HepG2 (cell line): ENCODE results near the gene SLC38A3.

Experiments
- HNF4G ChIP-seq, 2 experiments: sonication (generic) in 1 of 2; formaldehyde crosslinking in 1 of 2; IDR thresholded peaks; 2 replicates each; pipeline versions ENCODE4 v1.4.0 to v1.6.1; 2011 to 2020; ENCODE audit warnings: borderline replicate concordance in 2 of 2, low read depth in 2 of 2, mild to moderate bottlenecking in 2 of 2, low read length in 1 of 2, missing genetic modification reagents in 1 of 2, moderate library complexity in 1 of 2
- MTA1 ChIP-seq: sonication (generic); formaldehyde crosslinking; IDR thresholded peaks from 2 replicates; pipeline ENCODE4 v1.4.0; 2020; ENCODE audit warnings: missing genetic modification reagents, mild to moderate bottlenecking, borderline replicate concordance
- NR2F6 ChIP-seq, 2 experiments: IDR thresholded peaks; 2 replicates each; pipeline ENCODE4 v1.6.1; 2016; ENCODE audit warnings: antibody characterized with exemption in 1 of 2, mild to moderate bottlenecking in 1 of 2
- SKI ChIP-seq: fragments of 450-650 bp; IDR thresholded peaks from one replicate; pipeline ENCODE4 v1.6.1; 2018; ENCODE audit warnings: mild to moderate bottlenecking; ENCODE audit not compliant: partially characterized antibody
- SMAD1 ChIP-seq: sonication (generic); formaldehyde crosslinking; IDR thresholded peaks from 2 replicates; pipeline ENCODE4 v1.4.0; 2020; ENCODE audit warnings: missing genetic modification reagents, low read depth, mild to moderate bottlenecking, borderline replicate concordance
- ZNF629 ChIP-seq: sonication (generic); formaldehyde crosslinking; conservative IDR thresholded peaks from 2 replicates; pipeline ENCODE4 v1.5.0; 2020; ENCODE audit warnings: missing genetic modification reagents

DNA sequence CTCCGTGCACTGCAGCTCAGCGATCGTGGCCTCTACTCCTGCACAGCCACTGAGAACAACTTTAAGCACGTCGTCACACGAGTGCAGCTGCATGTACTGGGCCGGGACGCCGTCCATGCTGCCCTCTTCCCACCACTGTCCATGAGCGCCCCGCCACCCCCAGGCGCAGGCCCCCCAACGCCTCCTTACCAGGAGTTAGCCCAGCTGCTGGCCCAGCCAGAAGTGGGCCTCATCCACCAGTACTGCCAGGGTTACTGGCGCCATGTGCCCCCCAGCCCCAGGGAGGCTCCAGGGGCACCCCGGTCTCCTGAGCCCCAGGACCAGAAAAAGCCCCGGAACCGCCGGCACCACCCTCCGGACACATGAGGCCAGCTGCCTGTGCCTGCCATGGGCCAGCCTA, 17.3 kb upstream of the SLC38A3 start:
- TF ChIP-seq SKI: no peak
- TF ChIP-seq NR2F6 (IDR thresholded peaks at IDR 0.05): no peak
- TF ChIP-seq NR2F6 (CRISPR knock-in tag; IDR thresholded peaks at IDR 0.05): no peak
- TF ChIP-seq SMAD1 (CRISPR knock-in tag): no peak
- TF ChIP-seq ZNF629 (CRISPR knock-in tag): no peak
- no peak for TF ChIP-seq MTA1 (CRISPR knock-in tag)
- TF ChIP-seq HNF4G (IDR thresholded peaks at IDR 0.05; ENCODE audit: borderline replicate concordance, low read depth, low read length): no peak
- TF ChIP-seq HNF4G (CRISPR knock-in tag; IDR thresholded peaks at IDR 0.05; ENCODE audit: borderline replicate concordance, low read depth): no peak
